Pulmonary artery endothelial cell (primary cell): Measurements from ENCODE around the gene ENO3. TPM values are rescaled to one million over a fixed set of nuclear protein-coding genes. Genes with fewer than 3 reads are reported as not detected.
"Not testable (repeated sequence)": the region's sequence is repeated elsewhere in the genome, so short reads cannot be mapped to it uniquely, and the experiment has no call there.

Source experiments
- DNase-seq: peaks from one replicate; pipeline ENCODE4 v3.0.0-alpha.2; 2011; ENCODE audit warnings: low read depth, low spot score
- total RNA-seq: library from RNA; depleted of rRNA; stranded (reverse); fragments of >200 nt; gene quantifications from 2 replicates; pipeline ENCODE4 v1.2.3, GENCODE V29; 2014

The ENO3 gene
- total RNA-seq: 1.3 and 1.6 TPM in 2 replicates

GRCh38 chr17:4950746-4951204 is at the start of gene ENO3:
TSS of gene ENO3 (plus strand) at chr17:4951119. CDS start at chr17:4951830, 711 bp downstream.
- DNase-seq: no peak

DNA sequence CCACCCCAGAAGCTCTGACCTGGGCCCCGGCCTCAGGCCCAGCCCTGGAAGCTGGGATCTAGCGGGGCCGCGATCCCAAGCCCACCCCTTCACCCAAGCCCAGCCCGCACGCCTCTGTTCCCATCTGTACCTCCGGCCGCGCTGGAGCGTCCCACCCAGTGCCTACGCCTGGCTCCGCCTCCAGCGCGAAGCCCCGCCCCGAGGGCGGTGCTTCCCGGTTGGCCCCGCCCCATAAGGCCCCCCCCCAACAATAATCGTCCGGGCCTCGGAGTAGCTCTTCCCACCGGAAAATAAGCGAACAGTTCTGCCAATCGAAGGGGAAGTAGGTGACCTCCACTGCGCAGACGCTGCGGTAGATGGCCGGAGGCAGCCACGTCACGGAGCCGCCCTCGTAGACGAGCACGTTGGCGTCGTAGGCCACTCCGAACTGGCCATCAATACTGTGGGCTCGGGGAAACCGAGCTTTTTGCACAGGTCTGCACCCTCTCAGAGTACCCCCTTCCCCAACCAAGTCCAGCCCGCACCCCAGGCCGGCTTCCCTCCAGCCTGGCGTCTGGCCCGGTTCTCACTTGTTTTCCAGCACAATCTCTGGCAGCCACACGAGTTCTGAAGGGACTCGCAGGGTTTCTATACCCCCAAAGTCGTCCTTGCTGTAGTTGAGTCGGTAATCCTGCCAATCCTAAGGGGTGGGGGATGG is 49.1 kb upstream of the ENO3 start:
- DNase-seq: no peak

DNA sequence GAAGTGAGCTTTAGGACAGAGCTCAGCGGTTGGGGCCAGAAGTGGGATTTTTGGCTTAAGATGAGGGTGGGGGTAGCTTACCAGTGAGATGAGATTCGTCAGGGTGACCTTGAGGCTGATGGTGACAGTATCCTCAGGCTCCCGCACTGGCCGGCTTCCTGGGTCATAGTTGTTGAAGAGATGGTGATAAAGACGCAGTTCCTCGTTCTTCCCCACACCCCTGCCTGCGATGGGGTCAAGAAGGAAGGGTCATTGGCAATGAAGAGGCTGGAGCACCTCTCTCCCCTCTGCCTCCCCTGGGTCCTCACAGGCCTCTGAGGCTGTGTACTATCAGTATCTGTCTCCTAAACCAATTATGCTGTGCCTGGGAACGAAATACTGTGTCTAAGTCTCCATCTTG is 48.4 kb upstream of the ENO3 start:
- no peak for DNase-seq

DNA sequence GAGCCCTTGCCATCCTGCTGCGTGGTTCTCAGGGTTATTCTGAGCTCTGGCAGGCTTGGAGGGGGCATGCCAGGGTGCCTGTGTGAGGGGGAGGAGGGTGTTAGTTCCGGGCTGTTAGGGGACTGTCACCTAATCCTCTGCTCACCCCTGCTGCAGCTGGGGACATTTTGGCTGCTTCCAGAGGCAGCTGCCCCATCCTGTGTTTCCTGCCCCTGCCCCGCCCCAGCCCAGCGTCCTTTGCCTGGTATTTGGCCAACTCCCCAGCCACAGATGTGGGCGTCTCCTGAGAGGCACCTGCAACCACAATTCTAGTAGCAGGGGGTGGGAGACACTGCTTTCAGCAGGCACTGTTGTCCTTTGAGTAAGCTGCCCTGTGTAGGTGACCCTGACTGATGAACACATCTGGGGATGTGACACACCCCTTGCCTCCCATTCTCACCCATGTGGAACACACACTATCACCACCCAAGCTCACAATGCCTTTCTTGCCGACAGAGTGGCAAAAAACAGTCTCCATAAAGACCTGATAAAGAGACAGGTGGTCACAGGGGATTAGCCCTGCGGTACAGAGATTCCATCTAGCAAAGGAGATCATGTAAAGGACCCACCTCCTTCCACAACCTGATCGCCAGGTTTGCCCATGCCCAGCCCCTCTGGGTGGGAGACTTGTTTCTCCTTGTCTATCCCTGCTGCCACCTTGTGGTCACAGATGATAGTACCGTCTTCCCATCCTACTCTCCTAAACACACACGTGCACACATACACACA is 47.7 kb upstream of the ENO3 start, which contains the start of gene CHRNE:
Gene CHRNE (minus strand): TSS at position 48 of the 768 bp plus-strand sequence. CDS start 35 bp downstream, at position 13.
- DNase-seq: peak; percentile 55

DNA sequence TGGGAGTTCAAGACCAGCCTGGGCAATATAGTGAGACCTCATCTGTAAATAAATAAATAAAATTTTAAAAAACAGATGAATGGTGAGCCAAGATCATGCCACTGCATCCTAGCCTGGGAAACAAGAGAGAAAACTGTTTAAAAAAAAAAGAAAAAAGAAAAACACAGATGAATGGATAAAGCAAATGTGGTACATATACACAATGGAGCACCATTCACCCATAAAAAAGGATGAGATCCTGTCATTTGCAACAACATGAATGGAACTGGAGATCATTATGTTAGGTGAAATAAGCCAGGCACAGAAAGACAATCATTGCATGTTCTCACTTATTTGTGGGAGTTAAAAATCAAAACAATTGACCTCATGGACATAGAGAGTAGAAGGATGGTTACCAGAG is 44.3 kb upstream of the ENO3 start:
- not testable (repeated sequence) for DNase-seq

- DNase-seq: no peak
Measured at GRCh38 chr17:4908301-4908700, 42.6 kb upstream of the ENO3 start.

GRCh38 chr17:4908711-4909496 is 42.0 kb upstream of the ENO3 start:
- peak; percentile 87 for DNase-seq

- DNase-seq: no peak
Measured at GRCh38 chr17:4913994-4914393, 36.9 kb upstream of the ENO3 start.

GRCh38 chr17:4914551-4914950 is 36.4 kb upstream of the ENO3 start:
- DNase-seq: not testable (repeated sequence)

- no peak for DNase-seq
Measured at GRCh38 chr17:4919511-4920047, 31.3 kb upstream of the ENO3 start.

DNA sequence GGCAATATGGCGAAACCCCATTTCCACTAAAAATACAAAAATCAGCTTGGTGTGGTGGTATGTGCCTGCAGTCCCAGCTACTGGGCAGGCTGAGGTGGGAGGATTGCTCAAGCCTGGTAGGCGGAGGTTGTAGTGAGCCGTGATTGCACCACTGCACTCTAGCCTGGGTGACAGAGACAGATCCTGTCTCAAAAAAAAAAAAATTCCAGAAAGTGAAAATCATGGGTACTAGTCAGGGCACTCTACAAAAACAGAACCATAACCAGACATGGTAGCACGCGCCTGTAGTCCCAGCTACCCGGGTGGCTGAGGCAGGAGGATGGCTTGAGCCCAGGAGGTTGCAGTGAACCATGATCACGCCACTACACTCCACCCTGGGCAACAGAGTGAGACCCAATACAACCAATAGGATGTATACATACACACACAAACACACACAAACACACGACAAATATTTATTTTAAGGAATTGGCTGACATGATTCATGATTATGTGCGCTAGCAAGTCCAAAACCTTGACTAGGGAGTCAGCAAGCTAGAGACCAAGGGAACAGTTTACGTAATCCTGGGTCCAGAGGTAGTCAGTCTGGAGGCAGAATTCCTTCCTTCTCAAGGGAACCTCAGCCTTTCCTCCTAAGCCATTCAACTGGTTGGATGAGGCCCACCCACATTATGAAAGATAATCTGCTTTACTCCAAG is 30.4 kb upstream of the ENO3 start:
- no peak for DNase-seq

GRCh38 chr17:4921320-4921719 is 29.6 kb upstream of the ENO3 start:
- DNase-seq: no peak

GRCh38 chr17:4926577-4927335 is 24.2 kb upstream of the ENO3 start:
- DNase-seq: not testable (repeated sequence)

GRCh38 chr17:4928881-4929280 is 22.0 kb upstream of the ENO3 start:
- no peak for DNase-seq

DNA sequence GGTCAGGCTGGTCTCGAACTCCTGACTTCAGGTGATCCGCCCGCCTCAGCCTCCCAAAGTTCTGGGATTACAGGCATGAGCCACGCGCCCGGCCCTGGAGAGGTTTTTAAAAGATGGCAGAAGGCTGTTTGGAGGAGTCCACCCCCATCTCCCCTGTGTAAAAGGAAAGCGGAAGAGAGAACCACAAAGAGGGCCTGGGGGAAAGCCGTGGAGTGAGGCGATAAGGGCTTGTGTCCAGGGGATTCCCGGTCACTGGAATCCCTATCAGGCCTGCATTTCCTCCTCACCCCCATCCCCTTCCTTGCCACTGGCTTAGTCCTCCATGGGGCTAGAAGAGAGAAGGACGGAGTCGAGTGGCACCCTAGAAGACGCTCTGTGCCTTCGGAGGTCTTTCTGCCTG is 19.0 kb upstream of the ENO3 start, which contains the start of gene GP1BA:
Gene GP1BA (plus strand): TSS at position 315 of the 400 bp plus-strand sequence. CDS start 328 bp downstream, outside the sequence.
- no peak for DNase-seq

DNA sequence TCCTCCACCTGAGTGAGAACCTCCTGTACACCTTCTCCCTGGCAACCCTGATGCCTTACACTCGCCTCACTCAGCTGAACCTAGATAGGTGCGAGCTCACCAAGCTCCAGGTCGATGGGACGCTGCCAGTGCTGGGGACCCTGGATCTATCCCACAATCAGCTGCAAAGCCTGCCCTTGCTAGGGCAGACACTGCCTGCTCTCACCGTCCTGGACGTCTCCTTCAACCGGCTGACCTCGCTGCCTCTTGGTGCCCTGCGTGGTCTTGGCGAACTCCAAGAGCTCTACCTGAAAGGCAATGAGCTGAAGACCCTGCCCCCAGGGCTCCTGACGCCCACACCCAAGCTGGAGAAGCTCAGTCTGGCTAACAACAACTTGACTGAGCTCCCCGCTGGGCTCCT is 18.2 kb upstream of the ENO3 start:
- DNase-seq: no peak

- no peak for DNase-seq
Measured at GRCh38 chr17:4933646-4934045, 17.3 kb upstream of the ENO3 start.

- DNase-seq: no peak
Measured at GRCh38 chr17:4934173-4934979, 16.5 kb upstream of the ENO3 start.

DNA sequence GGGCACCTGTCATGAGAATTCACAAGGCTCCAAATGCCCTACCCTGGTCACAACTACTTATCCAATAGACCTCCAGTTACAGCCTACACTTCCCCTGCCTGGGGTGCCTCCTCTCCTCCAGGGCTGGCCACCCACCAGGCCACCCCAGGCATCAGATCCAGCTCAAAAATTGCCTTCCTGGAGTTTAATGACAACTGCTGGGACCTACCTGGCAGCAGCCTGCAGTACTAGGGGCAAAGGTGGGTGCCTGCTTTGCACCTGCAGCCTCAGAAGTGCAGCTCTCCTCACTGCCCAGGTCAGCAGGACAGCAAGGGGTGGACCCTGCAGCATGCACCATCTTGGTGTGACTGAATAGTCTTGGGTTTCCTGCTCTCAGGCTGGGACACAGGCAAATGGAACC is 15.3 kb upstream of the ENO3 start:
- DNase-seq: no peak
